GM12891 (cell line): ENCODE results near the gene LEFTY2.

Experiments
- POLR2A ChIP-seq: IDR thresholded peaks from 2 replicates; pipeline ENCODE4 v1.6.1; 2011; ENCODE audit warnings: low read depth, low read length, control low read depth
- POLR2AphosphoS5 ChIP-seq: IDR thresholded peaks from 2 replicates; pipeline ENCODE4 v1.6.1; 2011; ENCODE audit warnings: low read depth, low read length, control low read depth
- TAF1 ChIP-seq: IDR thresholded peaks from 2 replicates; pipeline ENCODE4 v1.6.1; 2011; ENCODE audit warnings: low read depth, low read length, control low read depth

DNA sequence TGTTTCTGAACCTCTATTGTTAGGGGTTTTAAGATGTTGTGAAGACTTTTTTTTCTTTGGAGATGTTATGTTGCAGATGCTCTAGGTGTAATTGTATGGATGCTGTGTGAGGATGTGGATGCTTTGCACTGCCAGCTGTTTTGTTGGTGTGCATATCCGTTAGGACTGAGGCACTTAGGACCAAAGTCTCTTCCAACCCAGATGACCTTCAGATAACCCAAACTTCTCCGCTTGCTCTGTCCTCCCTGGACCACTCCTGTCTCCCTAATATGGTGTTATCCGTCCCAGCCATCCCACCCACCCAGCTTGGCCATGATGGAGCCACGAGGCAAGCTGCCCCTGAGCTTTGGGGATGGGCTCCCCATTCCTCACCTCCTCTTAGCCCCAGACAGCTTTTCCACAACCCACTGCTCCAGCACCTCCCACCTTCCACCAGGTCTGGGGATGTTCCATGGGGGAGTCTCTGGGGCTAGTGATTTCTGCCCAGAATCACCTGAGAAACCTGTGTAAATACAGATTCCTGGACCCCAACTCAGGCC is 5.1 kb upstream of the LEFTY2 start:
- no peak for TF ChIP-seq POLR2AphosphoS5
- TF ChIP-seq POLR2A, result no peak
- TF ChIP-seq TAF1, result no peak
